CD4-positive, alpha-beta T cell treated with Interleukin-15 for 4 hours (primary cell): Measurements from ENCODE around the gene MCAT.

Source experiments
- DNase-seq: peaks from one replicate; pipeline ENCODE4 v3.0.0-alpha.2; 2020; ENCODE audit warnings: low spot score

Gene MCAT

DNA sequence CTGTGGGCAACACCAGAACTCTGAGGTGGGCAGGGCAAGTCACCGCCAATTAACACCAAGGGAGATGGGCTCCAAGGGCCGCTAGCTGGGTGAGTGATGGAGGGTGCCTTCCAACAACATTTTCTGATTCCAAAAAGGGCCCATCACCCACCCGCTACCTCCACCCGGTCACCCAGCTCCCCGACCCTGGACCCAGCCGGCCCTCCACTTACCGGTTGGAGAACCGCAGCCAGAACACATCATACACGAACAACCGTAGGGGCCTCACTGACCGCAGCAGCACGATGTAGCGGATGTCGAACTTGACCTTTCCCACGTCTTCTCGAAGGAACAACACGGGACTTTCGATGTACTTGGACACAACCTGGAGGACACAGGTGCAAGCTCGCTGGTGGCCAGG is 29.0 kb upstream of the MCAT start:
- DNase-seq = no peak

- DNase-seq = no peak
Measured at GRCh38 chr22:43171607-43172006, 28.4 kb upstream of the MCAT start.

DNA sequence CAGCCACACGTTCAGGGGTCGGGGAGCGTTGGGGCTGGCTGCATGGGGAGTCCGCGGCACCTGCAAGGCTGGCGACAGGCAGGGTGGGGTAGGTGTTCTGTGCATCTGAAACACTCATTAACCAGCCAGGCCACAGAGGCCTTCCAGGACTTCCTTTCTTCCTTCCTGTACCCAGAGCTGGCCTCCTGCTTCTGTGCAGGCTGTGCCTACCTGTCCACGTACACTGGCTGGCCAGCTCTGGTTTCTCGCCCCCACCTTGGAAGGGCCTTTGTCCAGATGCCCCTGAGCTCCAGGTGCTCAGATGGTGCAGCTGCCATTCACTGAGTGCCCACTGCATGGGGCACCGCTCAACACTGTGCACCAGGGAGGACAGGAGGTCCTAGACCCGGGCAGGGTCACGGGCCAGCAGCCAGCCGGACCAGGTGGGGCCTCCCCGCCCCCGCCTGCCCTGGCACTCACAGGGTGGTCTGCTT is 27.9 kb upstream of the MCAT start:
- no peak for DNase-seq

GRCh38 chr22:43170131-43170480 is 26.9 kb upstream of the MCAT start:
- no peak for DNase-seq

DNA sequence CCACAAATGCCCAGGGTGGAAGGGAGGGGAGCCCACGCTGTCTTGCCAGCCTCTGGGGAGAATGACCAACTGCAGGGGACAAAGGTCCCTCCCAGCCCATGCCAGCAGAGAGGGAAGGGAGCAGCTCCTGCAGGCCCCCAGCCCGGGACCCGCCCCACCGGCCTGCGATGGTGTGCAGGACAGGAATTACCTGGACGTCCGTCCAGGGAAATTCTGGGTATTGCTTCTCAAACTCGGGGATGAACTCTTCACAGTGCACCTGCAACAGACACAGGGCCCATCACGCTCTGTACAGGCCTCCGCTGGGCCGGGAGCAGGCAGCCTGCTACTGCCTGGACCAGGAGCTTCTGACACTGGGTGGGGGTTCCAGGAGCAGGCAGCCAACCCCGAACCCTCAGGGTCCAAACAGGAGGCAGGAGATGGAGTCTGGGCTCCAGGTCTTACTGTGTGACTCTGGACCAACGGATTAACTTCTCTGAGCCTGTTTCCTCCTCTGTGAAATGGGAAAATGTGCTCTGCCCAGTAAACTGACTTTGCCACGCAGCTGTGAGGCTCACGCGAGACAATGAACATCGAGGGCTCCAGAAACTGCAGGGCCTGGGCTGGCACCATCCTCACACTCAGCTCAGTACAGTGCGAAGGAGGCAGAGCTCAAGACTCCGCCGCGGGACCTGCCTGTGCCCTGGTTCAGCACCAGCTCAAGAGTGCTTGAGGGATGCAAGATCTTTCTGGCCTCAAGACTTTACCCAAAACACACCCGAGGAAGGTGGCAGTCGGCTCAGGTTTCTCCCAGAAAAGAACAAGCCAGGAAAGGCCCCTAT is 26.3 kb upstream of the MCAT start:
- no peak for DNase-seq

DNA sequence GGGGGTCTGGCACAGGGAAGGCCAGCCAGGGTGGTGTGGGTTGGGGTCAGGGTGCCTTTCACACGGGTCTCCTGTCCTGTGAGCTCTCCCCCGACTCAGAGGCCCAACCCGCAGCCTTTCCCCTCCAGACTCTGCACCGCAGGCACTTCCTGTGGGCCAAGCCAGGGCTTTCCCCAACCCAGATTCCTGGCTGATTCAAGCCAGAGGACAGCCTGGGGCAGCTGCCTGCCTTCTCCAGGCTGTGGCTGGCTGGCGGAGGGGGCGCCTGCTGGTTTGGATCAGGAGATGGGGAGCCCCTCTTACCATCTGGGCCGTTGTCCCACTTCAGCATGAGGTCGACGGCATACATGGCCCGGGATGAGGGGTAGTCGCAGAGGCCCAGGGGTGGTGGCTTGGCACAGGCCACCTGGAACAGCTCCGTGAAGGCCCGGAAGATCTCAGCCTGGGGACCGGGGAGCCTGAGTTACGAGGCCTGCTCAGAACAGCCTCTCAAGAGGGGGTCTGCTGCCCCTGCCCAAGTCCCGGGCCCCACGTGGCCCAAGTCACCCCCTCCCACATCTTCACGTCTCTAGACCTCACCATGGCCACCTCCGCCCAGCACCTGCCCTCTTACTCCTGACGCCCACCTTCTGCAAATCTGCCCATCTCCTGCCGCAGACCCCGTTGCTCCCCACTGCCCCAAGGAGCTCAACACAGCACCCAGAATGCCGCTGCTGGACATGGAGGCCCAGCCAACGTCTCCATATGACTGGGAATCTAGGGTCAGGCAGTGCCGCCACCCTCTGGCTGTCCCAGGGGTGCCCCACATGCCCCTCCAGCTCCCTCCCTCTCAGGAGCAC is 25.5 kb upstream of the MCAT start:
- no peak for DNase-seq

GRCh38 chr22:43167001-43167589 is 23.9 kb upstream of the MCAT start:
- no peak for DNase-seq

GRCh38 chr22:43166132-43166930 is 23.1 kb upstream of the MCAT start:
- DNase-seq = no peak

GRCh38 chr22:43164636-43165035 is 21.4 kb upstream of the MCAT start:
- no peak for DNase-seq

- no peak for DNase-seq
Measured at GRCh38 chr22:43163241-43163795, 20.1 kb upstream of the MCAT start.

DNA sequence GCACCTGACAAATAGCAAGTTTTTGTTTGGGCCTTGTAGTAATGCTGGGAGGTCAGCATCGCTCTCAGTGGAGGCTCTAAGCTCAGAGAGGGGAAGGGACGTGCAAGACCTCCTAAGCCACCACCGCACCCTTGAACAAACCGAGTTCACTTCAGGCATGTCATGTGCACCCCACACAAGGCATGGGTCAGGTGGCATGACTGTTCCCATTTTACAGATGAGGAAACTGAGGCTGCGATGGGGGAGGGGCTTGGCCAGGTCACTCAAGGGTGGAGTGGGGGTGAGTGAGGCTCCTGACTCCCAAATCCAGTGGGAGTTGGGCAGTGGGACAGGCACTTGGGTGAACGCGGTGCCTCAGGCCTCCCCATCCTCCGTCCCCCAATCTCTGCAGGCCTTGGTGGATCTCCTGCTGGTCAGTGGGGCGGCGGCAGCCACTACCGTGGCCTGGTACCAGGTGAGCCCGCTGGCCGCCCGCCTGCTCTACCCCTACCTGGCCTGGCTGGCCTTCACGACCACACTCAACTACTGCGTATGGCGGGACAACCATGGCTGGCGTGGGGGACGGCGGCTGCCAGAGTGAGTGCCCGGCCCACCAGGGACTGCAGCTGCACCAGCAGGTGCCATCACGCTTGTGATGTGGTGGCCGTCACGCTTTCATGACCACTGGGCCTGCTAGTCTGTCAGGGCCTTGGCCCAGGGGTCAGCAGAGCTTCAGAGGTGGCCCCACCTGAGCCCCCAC is 19.4 kb upstream of the MCAT start:
- DNase-seq = no peak

- DNase-seq = no peak
Measured at GRCh38 chr22:43160497-43161126, 17.4 kb upstream of the MCAT start.

DNA sequence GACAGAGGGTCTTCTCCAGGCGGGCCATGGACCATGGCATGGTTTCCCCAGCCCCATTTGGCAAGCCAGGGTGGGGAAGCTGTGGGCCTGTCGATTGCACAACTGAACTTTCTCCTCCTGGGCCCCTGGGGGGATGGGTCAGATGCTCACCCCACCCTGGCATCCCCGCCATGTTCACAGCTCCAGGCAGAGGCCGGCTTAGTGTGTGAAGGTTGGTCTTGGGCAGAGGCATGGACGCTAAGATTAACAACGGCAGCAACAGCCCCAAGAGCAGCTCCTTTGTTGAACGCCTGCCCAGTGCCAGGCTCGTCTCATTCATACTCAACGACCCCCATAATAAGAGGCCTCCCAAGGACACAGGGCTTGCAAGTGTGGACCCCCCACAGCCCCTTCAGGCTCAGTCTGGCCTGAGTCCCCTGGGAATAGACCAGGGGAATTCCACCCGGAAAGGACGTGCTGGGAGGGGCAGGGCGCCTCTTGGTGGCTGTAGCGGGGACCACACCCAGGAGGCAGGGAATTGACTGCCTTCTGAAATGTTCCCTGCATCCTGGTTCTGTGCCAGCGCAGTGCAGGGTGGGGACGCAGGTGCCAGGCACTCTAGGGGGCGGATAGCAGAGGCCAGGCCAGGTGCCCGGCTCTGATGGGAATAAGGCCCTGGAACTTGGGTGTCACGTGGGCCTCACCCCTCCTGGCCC is 16.4 kb upstream of the MCAT start:
- DNase-seq = no peak

- DNase-seq = no peak
Measured at GRCh38 chr22:43158778-43159483, 15.7 kb upstream of the MCAT start.

DNA sequence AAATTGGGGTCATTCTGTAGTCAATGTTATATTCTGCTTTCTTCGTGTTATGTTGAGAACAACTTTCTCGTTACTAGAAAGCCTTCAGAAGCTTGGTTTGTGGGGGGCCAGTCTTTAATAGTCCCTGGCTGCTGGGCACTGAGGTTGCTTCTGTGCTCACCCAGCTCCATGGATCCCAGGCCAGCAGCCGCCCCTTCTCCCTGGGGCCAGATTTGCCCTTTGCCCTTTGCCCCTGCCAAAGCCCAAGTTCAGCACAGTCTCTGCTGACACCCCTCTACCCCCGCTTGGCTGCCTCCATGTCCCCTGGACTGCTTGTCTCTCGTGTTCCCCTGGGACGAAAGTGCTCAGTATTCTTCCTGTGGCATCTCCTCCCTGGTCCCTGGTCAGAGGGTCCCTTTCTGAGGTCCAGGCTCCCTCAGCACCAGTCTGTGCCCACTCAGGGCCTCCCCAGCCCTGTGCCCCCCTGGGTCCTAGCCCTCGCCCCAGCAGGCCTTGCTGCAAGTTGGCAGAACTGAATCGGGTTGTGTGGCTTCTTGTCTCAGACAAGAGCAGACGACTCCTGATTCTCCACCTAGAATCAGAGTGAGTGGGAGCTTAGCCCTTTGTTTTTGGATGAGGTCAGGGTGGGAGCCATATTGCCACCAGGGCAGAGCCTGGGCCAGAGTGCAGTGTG is 14.8 kb upstream of the MCAT start:
- no peak for DNase-seq

DNA sequence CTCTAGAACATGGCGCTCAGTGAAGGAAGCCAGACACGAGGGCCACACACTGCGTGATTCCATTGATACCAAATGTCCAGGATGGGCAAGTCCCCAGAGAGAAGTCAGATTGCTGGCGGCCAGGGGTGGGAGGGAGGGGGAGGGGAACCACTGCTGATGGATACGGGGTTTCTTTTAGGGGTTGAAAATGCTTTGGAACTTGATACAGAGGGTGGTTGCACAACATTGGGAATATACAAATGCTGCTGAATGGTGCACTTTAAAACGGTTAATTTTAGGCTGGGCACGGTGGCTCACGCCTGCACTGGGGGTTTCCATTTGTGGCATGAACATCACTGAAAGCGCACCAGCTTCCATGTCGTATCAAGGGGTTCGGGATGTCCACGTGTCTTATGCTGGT is 13.2 kb upstream of the MCAT start:
- DNase-seq = no peak

GRCh38 chr22:43155789-43156188 is 12.6 kb upstream of the MCAT start:
- DNase-seq = no peak

- no peak for DNase-seq
Measured at GRCh38 chr22:43154887-43155536, 11.8 kb upstream of the MCAT start.
